Gastrocnemius medialis (tissue), 4 donors: ENCODE results near the gene CRHR1. TPM values are rescaled to one million over a fixed set of nuclear protein-coding genes. Genes with fewer than 3 reads are reported as not detected.

ENCODE experiments used
- ATAC-seq, 2 donors: fragments of 150-250 bp; one replicate each; pipeline ENCODE4 v1.9.1; 2016
- DNase-seq, 2 donors: peaks; one replicate each; pipeline ENCODE4 v3.0.0-alpha.2; 2019
- H3K27ac ChIP-seq, 4 donors: fragments of 200-600 bp; sonication (generic); 1 replicate in 1 of 4; 2 replicates in 3 of 4; pipeline ENCODE4 v1.5.1; 2016 to 2018; ENCODE audit warnings: mild to moderate bottlenecking in 2 of 4, moderate library complexity in 1 of 4
- H3K27me3 ChIP-seq, 3 donors: fragments of 200-600 bp; sonication (generic) in 2 of 3; 1 replicate in 1 of 3; 2 replicates in 2 of 3; pipeline versions ENCODE4 v1.5.1 to v1.6.0; 2016 to 2019; ENCODE audit warnings: mild to moderate bottlenecking in 1 of 3, moderate library complexity in 1 of 3
- H3K36me3 ChIP-seq, 2 donors: fragments of 200-600 bp; sonication (generic) in 1 of 2; one replicate each; pipeline ENCODE4 v1.5.1; 2017 to 2018
- H3K4me1 ChIP-seq, 2 donors: fragments of 200-600 bp; sonication (generic) in 1 of 2; one replicate each; pipeline ENCODE4 v1.5.1; 2016 to 2017; ENCODE audit warnings: mild to moderate bottlenecking in 2 of 2
- H3K4me3 ChIP-seq, 4 donors: fragments of 200-600 bp; sonication (generic) in 3 of 4; 1 replicate in 1 of 4; 2 replicates in 3 of 4; pipeline ENCODE4 v1.5.1; 2016 to 2019; ENCODE audit warnings: mild to moderate bottlenecking in 2 of 4
- H3K9me3 ChIP-seq, 3 donors: fragments of 200-600 bp; sonication (generic) in 2 of 3; 1 replicate in 1 of 3; 2 replicates in 2 of 3; pipeline ENCODE4 v1.5.1; 2016 to 2019
- POLR2A ChIP-seq, 2 donors: fragments of 450-650 bp; IDR thresholded peaks; one replicate each; pipeline ENCODE4 v1.6.1; 2017; ENCODE audit warnings: antibody characterized with exemption in 2 of 2, mild to moderate bottlenecking in 2 of 2, moderate library complexity in 2 of 2
- in situ Hi-C, 4 donors: fragments of 200-750 bp; cut with MboI; loops; one replicate each; pipeline versions ENCODE4 v1.15.0 to v1.8.0; 2017; ENCODE audit warnings: low sequenced_read_pairs in 4 of 4
- intact Hi-C: fragments of 100-400 bp; cut with DNase I; formaldehyde crosslinking; loops from one replicate; pipeline ENCODE4 v1.15.1; 2023; ENCODE audit warnings: low total_unique reads
- total RNA-seq, 4 donors: library from RNA; depleted of rRNA; stranded (reverse); fragments of >200 nt; gene quantifications; one replicate each; pipeline versions ENCODE4 v1.1.0 to v1.2.3, GENCODE V29; 2016
- TF ChIP-seq, protein P1 (sequence below), 5 experiments: fragments of 450-650 bp in 3 of 5; fragments of 200-600 bp in 2 of 5; sonication (generic) in 2 of 5; IDR thresholded peaks in 4 of 5; conservative IDR thresholded peaks in 1 of 5; 1 replicate in 4 of 5; 2 replicates in 1 of 5; pipeline ENCODE4 v1.5.1; 2016 to 2019; ENCODE audit warnings: antibody characterized with exemption in 5 of 5, mild to moderate bottlenecking in 3 of 5, moderate library complexity in 3 of 5

CRHR1 gene
- total RNA-seq, 4 donors from 2014 or later = not detected

- intact Hi-C loops (no loop called here), in situ Hi-C loops (no loop called here)
- H3K27me3 ChIP-seq = no peaks in the 10 kb centered on the region
- no peak for DNase-seq
- no peak overlapping the region for H3K27ac ChIP-seq
- H3K36me3 ChIP-seq = no peaks in the 10 kb centered on the region
- TF ChIP-seq POLR2A (IDR thresholded peaks at IDR 0.05) = no peak
- TF ChIP-seq, protein P1, sequence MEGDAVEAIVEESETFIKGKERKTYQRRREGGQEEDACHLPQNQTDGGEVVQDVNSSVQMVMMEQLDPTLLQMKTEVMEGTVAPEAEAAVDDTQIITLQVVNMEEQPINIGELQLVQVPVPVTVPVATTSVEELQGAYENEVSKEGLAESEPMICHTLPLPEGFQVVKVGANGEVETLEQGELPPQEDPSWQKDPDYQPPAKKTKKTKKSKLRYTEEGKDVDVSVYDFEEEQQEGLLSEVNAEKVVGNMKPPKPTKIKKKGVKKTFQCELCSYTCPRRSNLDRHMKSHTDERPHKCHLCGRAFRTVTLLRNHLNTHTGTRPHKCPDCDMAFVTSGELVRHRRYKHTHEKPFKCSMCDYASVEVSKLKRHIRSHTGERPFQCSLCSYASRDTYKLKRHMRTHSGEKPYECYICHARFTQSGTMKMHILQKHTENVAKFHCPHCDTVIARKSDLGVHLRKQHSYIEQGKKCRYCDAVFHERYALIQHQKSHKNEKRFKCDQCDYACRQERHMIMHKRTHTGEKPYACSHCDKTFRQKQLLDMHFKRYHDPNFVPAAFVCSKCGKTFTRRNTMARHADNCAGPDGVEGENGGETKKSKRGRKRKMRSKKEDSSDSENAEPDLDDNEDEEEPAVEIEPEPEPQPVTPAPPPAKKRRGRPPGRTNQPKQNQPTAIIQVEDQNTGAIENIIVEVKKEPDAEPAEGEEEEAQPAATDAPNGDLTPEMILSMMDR (IDR thresholded peaks at IDR 0.05 in 4 of 5, conservative IDR thresholded peaks at IDR 0.05 in 1 of 5) = no peak
- H3K4me1 ChIP-seq = peaks cover 0 to 7% of the 10 kb centered on the region in 2 donors
- no peak for ATAC-seq
- H3K4me3 ChIP-seq = no peak overlapping the region
- H3K9me3 ChIP-seq = no peaks in the 10 kb centered on the region
Observed at GRCh38 chr17:45871718-45872117, 87.6 kb downstream of the CRHR1 start.

GRCh38 chr17:45873728-45874127 lies 89.6 kb downstream of the CRHR1 start:
- peaks cover 0 to 7% of the 10 kb centered on the region in 2 donors for H3K4me1 ChIP-seq
- no peaks in the 10 kb centered on the region for H3K27me3 ChIP-seq
- ATAC-seq (no peak), DNase-seq (no peak)
- H3K4me3 ChIP-seq = no peak overlapping the region
- H3K9me3 ChIP-seq = no peaks in the 10 kb centered on the region
- in situ Hi-C loops (no loop called here), intact Hi-C loops (no loop called here)
- TF ChIP-seq, protein P1 (IDR thresholded peaks at IDR 0.05 in 4 of 5, conservative IDR thresholded peaks at IDR 0.05 in 1 of 5) = no peak
- no peak for TF ChIP-seq POLR2A (IDR thresholded peaks at IDR 0.05)
- no peak overlapping the region for H3K27ac ChIP-seq
- H3K36me3 ChIP-seq = no peaks in the 10 kb centered on the region

DNA sequence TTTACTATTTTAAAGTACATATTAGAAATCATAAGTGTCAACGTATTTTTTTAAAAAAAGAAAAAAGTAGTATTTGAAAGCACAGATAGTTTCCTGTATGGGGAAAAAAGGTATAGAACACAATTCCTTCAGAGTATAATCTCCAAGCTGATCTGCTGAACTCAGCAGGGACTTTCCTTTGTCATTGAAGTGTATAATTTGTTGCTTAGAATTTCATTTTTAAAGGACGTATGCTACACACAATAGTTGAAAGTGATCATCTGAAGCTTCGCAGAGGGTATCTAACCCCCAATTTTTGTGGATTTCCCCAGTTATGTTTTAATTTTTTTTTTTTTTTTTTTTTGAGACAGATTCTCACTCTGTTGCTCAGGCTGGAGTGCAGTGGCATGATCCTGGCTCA lies 90.0 kb downstream of the CRHR1 start:
- intact Hi-C loops (no loop called here), in situ Hi-C loops (no loop called here)
- Histone ChIP-seq H3K27ac (no peak overlapping the region), H3K27me3 (no peaks in the 10 kb centered on the region), H3K4me1 (peaks cover 0 to 7% of the 10 kb centered on the region in 2 donors), H3K4me3 (no peak overlapping the region), H3K9me3 (no peaks in the 10 kb centered on the region), H3K36me3 (no peaks in the 10 kb centered on the region)
- TF ChIP-seq POLR2A (IDR thresholded peaks at IDR 0.05) = no peak
- TF ChIP-seq, protein P1 (IDR thresholded peaks at IDR 0.05 in 4 of 5, conservative IDR thresholded peaks at IDR 0.05 in 1 of 5) = no peak
- no peak for ATAC-seq
- no peak for DNase-seq

DNA sequence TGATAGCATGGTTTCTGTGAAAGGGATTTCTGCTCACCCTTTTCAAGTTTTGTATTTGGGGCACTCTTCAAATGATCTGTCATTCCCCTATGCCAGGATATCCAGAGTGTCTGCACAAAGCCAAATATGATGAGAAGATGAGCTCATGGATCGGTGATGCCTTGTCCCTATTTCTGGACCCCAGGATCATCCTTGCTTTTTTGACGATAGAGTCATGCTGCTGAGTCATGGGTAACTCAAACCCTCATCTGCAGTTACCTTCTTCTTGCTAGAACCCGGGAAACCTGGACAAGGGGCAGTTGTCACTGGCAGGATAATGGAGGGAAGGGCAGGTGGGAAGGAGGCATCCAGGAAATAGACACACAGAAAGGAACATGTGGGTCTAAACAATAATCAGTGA lies 92.4 kb downstream of the CRHR1 start:
- Histone ChIP-seq H3K4me1 (peaks cover 0 to 7% of the 10 kb centered on the region in 2 donors), H3K27ac (no peak overlapping the region), H3K9me3 (no peaks in the 10 kb centered on the region), H3K36me3 (no peaks in the 10 kb centered on the region), H3K27me3 (no peaks in the 10 kb centered on the region), H3K4me3 (no peak overlapping the region)
- in situ Hi-C loops = no loop called here
- TF ChIP-seq, protein P1 (IDR thresholded peaks at IDR 0.05 in 4 of 5, conservative IDR thresholded peaks at IDR 0.05 in 1 of 5) = no peak
- TF ChIP-seq POLR2A (IDR thresholded peaks at IDR 0.05) = no peak
- ATAC-seq (peak in 1 of 2 donors; percentile 69), DNase-seq (no peak)
- intact Hi-C loops = no loop called here

DNA sequence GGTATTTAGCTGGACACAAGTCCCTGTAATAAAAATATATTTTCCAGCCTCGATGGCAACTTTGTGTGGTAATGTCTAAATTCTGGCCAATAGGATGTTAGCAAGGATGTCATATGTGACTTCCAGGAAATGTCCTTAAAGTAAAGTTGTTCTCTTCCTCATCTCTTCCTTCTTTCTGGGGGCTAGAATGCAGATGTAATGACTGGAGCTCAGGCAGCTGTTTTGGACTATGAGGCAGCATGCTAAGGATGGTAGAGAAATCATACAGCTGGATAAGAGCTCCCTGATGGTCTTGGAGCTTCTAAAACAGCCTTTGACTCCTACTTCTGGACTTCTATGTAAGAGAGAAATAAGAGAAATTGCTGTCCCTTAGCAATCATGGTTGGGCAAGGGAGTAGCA lies 93.3 kb downstream of the CRHR1 start:
- ATAC-seq (no peak), DNase-seq (no peak)
- TF ChIP-seq, protein P1 (IDR thresholded peaks at IDR 0.05 in 4 of 5, conservative IDR thresholded peaks at IDR 0.05 in 1 of 5) = no peak
- no peak for TF ChIP-seq POLR2A (IDR thresholded peaks at IDR 0.05)
- Histone ChIP-seq H3K27ac (no peak overlapping the region), H3K4me3 (no peak overlapping the region), H3K27me3 (no peaks in the 10 kb centered on the region), H3K36me3 (no peaks in the 10 kb centered on the region), H3K9me3 (no peaks in the 10 kb centered on the region), H3K4me1 (peaks cover under 1 to 7% of the 10 kb centered on the region in 2 donors)
- in situ Hi-C loops = no loop called here
- intact Hi-C loops = no loop called here
